WERI-Rb-1 (cell line): ENCODE results near the gene PHGDH.
A peak's percentile ranks its signal among the peaks of the same experiment; 100 is the strongest.

Experiments
- DNase-seq: peaks from one replicate; pipeline ENCODE4 v3.0.0-alpha.2; 2020
- H3K27ac ChIP-seq: fragments of 250-450 bp; sonication (Bioruptor Pico); 2 replicates; pipeline ENCODE4 v1.5.1; 2020; ENCODE audit warnings: mild to moderate bottlenecking, moderate library complexity
- H3K27me3 ChIP-seq: fragments of 250-450 bp; sonication (Bioruptor Pico); 2 replicates; pipeline ENCODE4 v1.5.1; 2021; ENCODE audit warnings: mild to moderate bottlenecking, low read depth, moderate library complexity; ENCODE audit not compliant: insufficient read depth, severe bottlenecking
- H3K36me3 ChIP-seq: fragments of 250-450 bp; sonication (Bioruptor Pico); 2 replicates; pipeline ENCODE4 v1.5.1; 2020; ENCODE audit warnings: mild to moderate bottlenecking, moderate library complexity
- H3K4me3 ChIP-seq: 2 replicates; pipeline ENCODE4 v1.5.1; 2011; ENCODE audit warnings: low read depth, mild to moderate bottlenecking, control low read depth, low read length
- H3K9me3 ChIP-seq: fragments of 250-450 bp; sonication (Bioruptor Pico); 2 replicates; pipeline ENCODE4 v1.5.1; 2021; ENCODE audit warnings: mild to moderate bottlenecking, moderate library complexity; ENCODE audit not compliant: severe bottlenecking
- CTCF ChIP-seq: IDR thresholded peaks from 2 replicates; pipeline ENCODE4 v1.5.1; 2011; ENCODE audit warnings: low read depth, mild to moderate bottlenecking, control low read depth, inconsistent platforms, low read length

PHGDH gene

GRCh38 chr1:119733754-119734153 is 22.0 kb downstream of the PHGDH start:
- H3K36me3 ChIP-seq: peaks cover 31% of the 10 kb centered on the region
- H3K4me3 ChIP-seq: no peak overlapping the region
- H3K9me3 ChIP-seq: no peaks in the 10 kb centered on the region
- no peaks in the 10 kb centered on the region for H3K27me3 ChIP-seq
- H3K27ac ChIP-seq: no peak overlapping the region
- no peak for TF ChIP-seq CTCF
- DNase-seq: no peak

GRCh38 chr1:119735217-119735616 is 23.5 kb downstream of the PHGDH start:
- peaks cover 22% of the 10 kb centered on the region for H3K36me3 ChIP-seq
- no peak for TF ChIP-seq CTCF
- DNase-seq: no peak

GRCh38 chr1:119736649-119737039 is 24.9 kb downstream of the PHGDH start:
- Histone ChIP-seq H3K9me3 (no peaks in the 10 kb centered on the region), H3K4me3 (no peak overlapping the region), H3K36me3 (peaks cover 19% of the 10 kb centered on the region), H3K27ac (no peak overlapping the region), H3K27me3 (no peaks in the 10 kb centered on the region)
- no peak for TF ChIP-seq CTCF
- no peak for DNase-seq

More at GRCh38 chr1:119735217-119735616, 23.5 kb downstream of the PHGDH start:
- Histone ChIP-seq H3K27ac (no peak overlapping the region), H3K4me3 (no peak overlapping the region), H3K9me3 (no peaks in the 10 kb centered on the region), H3K27me3 (no peaks in the 10 kb centered on the region)

- Histone ChIP-seq H3K4me3 (no peak overlapping the region), H3K36me3 (peaks cover 19% of the 10 kb centered on the region), H3K27ac (no peak overlapping the region), H3K9me3 (no peaks in the 10 kb centered on the region), H3K27me3 (no peaks in the 10 kb centered on the region)
- TF ChIP-seq CTCF: no peak
- DNase-seq: no peak
These were observed 25.4 kb downstream of the PHGDH start for GRCh38 chr1:119737040-119737682.

- H3K9me3 ChIP-seq: no peaks in the 10 kb centered on the region
- H3K36me3 ChIP-seq: peaks cover 19% of the 10 kb centered on the region
- DNase-seq: peak; percentile 30
- no peaks in the 10 kb centered on the region for H3K27me3 ChIP-seq
- no peak overlapping the region for H3K27ac ChIP-seq
- no peak overlapping the region for H3K4me3 ChIP-seq
- TF ChIP-seq CTCF: no peak
These were observed 26.5 kb downstream of the PHGDH start for GRCh38 chr1:119738100-119738720.
